Measurements from ENCODE around the gene C3orf18. TPM values are rescaled to one million over a fixed set of nuclear protein-coding genes. Genes with fewer than 3 reads are reported as not detected.

The C3orf18 gene
- total RNA-seq, 1 donor from 2014 or later: 6.9 TPM

DNA sequence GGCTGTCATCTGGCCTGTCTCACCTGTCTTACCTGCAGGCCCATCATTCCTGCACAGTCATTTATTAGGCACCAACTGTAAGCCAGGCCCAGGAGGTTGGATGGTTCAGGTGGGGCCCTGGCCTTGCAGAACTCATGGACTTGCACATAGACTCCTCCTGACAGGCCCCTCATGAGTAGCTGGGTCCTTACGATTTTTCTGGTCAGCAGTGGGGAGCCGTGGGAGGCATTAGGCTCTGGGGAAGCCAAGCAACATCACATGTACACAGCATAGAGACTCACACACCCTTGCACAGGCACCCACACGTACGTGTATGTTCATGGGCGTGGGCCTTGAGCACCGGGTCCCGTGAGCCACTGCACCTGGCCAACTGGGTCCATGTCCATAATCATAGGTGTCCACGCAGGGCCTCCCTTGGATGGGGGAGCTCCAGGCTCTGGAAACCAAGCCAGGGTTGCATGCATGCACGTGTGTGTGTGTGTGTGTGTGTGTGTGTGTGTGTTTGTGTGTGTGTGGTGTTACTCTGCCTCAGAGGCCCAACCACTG lies 23.7 kb upstream of the C3orf18 start:
- no peak overlapping the region for H3K4me3 ChIP-seq
- H3K9me3 ChIP-seq: no peaks in the 10 kb centered on the region
- peak overlapping the region; percentile 85 for H3K27ac ChIP-seq
- intact Hi-C loops (cut with DNase I): no loop called here
- no peak for DNase-seq
- no peaks in the 10 kb centered on the region for H3K27me3 ChIP-seq
- H3K36me3 ChIP-seq: no peaks in the 10 kb centered on the region
- H3K4me1 ChIP-seq: peaks cover 36% of the 10 kb centered on the region
- TF ChIP-seq, protein P1, sequence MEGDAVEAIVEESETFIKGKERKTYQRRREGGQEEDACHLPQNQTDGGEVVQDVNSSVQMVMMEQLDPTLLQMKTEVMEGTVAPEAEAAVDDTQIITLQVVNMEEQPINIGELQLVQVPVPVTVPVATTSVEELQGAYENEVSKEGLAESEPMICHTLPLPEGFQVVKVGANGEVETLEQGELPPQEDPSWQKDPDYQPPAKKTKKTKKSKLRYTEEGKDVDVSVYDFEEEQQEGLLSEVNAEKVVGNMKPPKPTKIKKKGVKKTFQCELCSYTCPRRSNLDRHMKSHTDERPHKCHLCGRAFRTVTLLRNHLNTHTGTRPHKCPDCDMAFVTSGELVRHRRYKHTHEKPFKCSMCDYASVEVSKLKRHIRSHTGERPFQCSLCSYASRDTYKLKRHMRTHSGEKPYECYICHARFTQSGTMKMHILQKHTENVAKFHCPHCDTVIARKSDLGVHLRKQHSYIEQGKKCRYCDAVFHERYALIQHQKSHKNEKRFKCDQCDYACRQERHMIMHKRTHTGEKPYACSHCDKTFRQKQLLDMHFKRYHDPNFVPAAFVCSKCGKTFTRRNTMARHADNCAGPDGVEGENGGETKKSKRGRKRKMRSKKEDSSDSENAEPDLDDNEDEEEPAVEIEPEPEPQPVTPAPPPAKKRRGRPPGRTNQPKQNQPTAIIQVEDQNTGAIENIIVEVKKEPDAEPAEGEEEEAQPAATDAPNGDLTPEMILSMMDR (IDR thresholded peaks at IDR 0.05): peak; percentile 3
- peak; percentile 23 for ATAC-seq

DNA sequence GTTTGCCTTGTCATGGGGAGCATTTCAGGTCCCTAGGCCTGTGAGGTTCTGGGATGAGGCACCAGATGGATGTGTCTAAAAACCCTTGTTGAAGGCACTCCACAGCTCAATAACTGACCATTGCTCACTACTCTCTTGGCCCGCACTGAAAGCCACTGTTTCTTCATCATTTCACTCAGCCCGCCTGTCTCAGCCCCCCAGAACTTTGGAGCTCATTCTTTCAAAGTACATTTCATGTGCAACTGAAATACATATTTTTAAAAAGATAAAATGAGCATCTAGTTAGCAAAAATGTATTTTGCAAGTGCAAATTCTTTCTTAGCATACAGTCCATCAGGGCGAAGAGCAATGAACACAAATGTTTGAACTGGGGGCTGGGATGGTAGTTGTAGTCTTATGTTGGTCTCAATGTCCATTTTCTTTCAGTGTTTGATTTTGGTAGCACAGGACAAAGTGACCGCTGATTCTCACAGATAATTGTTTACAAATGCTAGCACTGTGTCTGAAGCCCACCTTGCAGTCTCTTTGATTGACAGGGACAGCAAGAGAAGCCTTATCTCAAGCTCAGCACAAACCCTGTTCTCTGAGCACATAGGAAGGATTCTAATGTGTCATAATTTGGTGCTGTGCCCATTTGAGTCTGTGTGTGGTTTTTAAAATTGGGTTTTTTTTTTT lies 21.3 kb upstream of the C3orf18 start:
- peaks cover 59% of the 10 kb centered on the region for H3K4me1 ChIP-seq
- H3K27me3 ChIP-seq: no peaks in the 10 kb centered on the region

DNA sequence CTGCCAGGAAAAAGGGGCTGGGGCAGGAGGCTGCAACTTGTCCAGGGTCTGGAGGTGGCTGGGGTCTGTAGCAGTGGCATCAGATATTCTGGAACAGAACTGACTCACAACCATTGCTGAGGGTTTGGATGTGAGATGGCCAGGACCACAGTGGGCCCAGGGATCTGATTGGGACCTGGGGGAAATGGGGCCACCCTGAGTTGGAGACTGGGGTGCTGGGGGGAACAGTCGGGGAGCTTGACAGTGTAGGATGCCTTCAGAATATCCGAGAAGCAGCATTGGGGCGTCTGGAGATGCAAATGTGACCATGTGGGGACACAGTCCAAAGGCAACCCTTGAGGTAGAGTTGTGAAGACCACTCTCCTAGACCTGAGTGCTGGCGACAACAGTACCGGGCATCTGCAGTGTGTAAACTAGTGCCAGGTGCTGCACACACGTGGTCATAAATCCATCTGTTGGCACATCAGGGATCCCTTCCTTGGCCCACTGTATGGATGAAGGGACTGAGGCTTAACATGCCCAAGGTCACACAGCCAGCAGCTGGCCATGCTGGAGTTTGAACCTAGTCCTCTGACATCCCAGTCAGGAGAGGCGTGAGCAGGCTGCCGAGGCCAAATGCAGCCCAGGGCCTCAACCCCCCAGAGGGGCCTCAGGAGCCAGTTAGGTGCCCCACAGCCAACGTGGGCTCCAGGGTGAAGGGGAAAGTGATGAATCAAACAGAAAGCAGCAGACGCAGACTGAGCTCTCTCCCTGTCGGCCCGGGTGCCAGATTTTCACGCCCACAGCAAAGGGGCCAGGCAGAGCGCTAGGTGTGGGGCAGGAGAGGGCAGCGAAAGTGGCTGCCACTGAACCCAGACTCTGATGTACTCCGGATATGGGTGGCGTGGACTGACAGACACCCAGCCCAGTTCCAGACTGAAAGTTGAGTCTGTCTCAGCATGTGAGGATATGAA lies 20.5 kb upstream of the C3orf18 start:
- H3K27ac ChIP-seq: peak overlapping the region; percentile 17

More for the DNA sequence above, 21.3 kb upstream of the C3orf18 start:
- TF ChIP-seq, protein P1 (IDR thresholded peaks at IDR 0.05): no peak
- DNase-seq (no peak), ATAC-seq (no peak)
- peak overlapping the region; percentile 17 for H3K27ac ChIP-seq
- intact Hi-C loops (cut with DNase I): no loop called here
- H3K9me3 ChIP-seq: no peaks in the 10 kb centered on the region
- no peak overlapping the region for H3K4me3 ChIP-seq
- no peaks in the 10 kb centered on the region for H3K36me3 ChIP-seq

DNA sequence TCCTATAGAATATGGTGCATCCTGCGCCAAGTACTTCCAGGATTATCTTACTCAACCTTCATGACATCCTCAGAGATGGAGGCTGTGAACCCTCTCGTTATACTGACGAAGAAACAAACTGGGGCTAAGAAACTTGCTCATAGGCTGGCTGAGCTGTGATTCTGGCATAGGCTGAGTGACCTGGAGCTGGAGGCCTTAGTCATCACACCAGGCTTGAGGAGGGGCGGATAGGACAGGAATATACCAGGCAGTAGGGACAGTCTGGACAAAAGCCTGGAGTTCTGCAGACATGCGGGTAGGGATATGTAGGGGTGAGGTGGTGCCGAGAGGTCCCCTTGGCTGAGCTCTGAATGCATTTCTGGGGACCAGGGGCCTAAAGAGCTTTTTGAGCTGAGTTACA lies 19.8 kb upstream of the C3orf18 start:
- TF ChIP-seq, protein P1 (IDR thresholded peaks at IDR 0.05): no peak
- no peaks in the 10 kb centered on the region for H3K36me3 ChIP-seq
- ATAC-seq: no peak
- no peaks in the 10 kb centered on the region for H3K27me3 ChIP-seq
- no peak overlapping the region for H3K4me3 ChIP-seq
- no peak overlapping the region for H3K27ac ChIP-seq
- H3K4me1 ChIP-seq: peaks cover 65% of the 10 kb centered on the region
- no peak for DNase-seq
- intact Hi-C loops (cut with DNase I): no loop called here
- no peaks in the 10 kb centered on the region for H3K9me3 ChIP-seq

More for the DNA sequence above, 20.5 kb upstream of the C3orf18 start:
- no peak for DNase-seq
- intact Hi-C loops (cut with DNase I): no loop called here
- Histone ChIP-seq H3K4me1 (peaks cover 61% of the 10 kb centered on the region), H3K9me3 (no peaks in the 10 kb centered on the region), H3K36me3 (no peaks in the 10 kb centered on the region), H3K4me3 (no peak overlapping the region), H3K27me3 (no peaks in the 10 kb centered on the region)
- no peak for ATAC-seq
- TF ChIP-seq, protein P1 (IDR thresholded peaks at IDR 0.05): no peak

DNA sequence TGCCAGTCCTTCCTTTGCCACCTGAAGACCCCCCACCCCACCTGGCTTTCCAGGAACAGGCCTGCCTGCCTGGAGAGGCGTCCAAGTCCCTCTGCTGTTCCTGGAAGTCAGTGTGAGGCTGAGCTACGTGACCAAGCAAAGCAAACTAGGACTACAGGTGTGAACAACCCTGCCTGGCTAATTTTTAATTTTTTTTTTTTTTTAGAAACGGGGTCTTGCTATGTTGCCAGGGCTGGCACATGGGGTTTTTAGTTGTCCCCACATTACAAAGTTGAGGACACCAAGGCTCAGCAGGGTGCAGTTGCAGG lies 19.2 kb upstream of the C3orf18 start:
- ATAC-seq (no peak), DNase-seq (no peak)
- TF ChIP-seq, protein P1 (IDR thresholded peaks at IDR 0.05): no peak
- intact Hi-C loops (cut with DNase I): no loop called here
- Histone ChIP-seq H3K27ac (peak overlapping the region; percentile 87), H3K4me3 (no peak overlapping the region), H3K36me3 (peaks cover 2% of the 10 kb centered on the region), H3K27me3 (no peaks in the 10 kb centered on the region), H3K4me1 (peaks cover 62% of the 10 kb centered on the region), H3K9me3 (no peaks in the 10 kb centered on the region)

All from upper lobe of right lung (tissue), 1 donor.